HG02610 (cell line): ENCODE measurements around the gene HOPX.
"Not testable (repeated sequence)": the region's sequence is repeated elsewhere in the genome, so short reads cannot be mapped to it uniquely, and the experiment has no call there.

Experiments used
- ATAC-seq: cut with Tn5 transposase; IDR thresholded peaks from one replicate; pipeline ENCODE4 v1.9.1; 2021; ENCODE audit warnings: mild to moderate bottlenecking, moderate library complexity; ENCODE audit not compliant: unreplicated experiment

HOPX gene

GRCh38 chr4:56689201-56689969 is 8.3 kb upstream of the HOPX start:
- no peak for ATAC-seq

- ATAC-seq: no peak
Measured at GRCh38 chr4:56688094-56688647, 7.1 kb upstream of the HOPX start.

- peak; percentile 59 for ATAC-seq
Measured at GRCh38 chr4:56686537-56687231, 5.6 kb upstream of the HOPX start.

GRCh38 chr4:56684320-56685050 is 3.4 kb upstream of the HOPX start:
- no peak for ATAC-seq

- no peak for ATAC-seq
Measured at GRCh38 chr4:56683455-56683854, 2.4 kb upstream of the HOPX start.

GRCh38 chr4:56681853-56682525 is 893 bp upstream of the HOPX start:
- ATAC-seq: no peak

- no peak for ATAC-seq
Measured at GRCh38 chr4:56680266-56680665, 830 bp downstream of the HOPX start.

GRCh38 chr4:56677711-56678110 is 3.4 kb downstream of the HOPX start:
- no peak for ATAC-seq

GRCh38 chr4:56674984-56675383 is 6.1 kb downstream of the HOPX start:
- ATAC-seq: no peak

GRCh38 chr4:56671860-56672259 is 9.2 kb downstream of the HOPX start:
- no peak for ATAC-seq

- ATAC-seq: no peak
Measured at GRCh38 chr4:56671373-56671772, 9.7 kb downstream of the HOPX start.

- ATAC-seq: no peak
Measured at GRCh38 chr4:56668267-56668666, 12.8 kb downstream of the HOPX start.

GRCh38 chr4:56667396-56667795 is 13.7 kb downstream of the HOPX start:
- not testable (repeated sequence) for ATAC-seq

- no peak for ATAC-seq
Measured at GRCh38 chr4:56666279-56666678, 14.8 kb downstream of the HOPX start.

- no peak for ATAC-seq
Measured at GRCh38 chr4:56665781-56666180, 15.3 kb downstream of the HOPX start.

GRCh38 chr4:56662782-56663468 is 18.2 kb downstream of the HOPX start:
- ATAC-seq: no peak

- no peak for ATAC-seq
Measured at GRCh38 chr4:56659946-56660345, 21.1 kb downstream of the HOPX start.

- ATAC-seq: no peak
Measured at GRCh38 chr4:56658528-56658927, 22.6 kb downstream of the HOPX start.

GRCh38 chr4:56657818-56658217 is 23.3 kb downstream of the HOPX start:
- ATAC-seq: no peak

GRCh38 chr4:56657128-56657527 is 24.0 kb downstream of the HOPX start:
- no peak for ATAC-seq

GRCh38 chr4:56656346-56656643 is 24.8 kb downstream of the HOPX start:
- peak; percentile 30 for ATAC-seq
